A673 (cell line): ENCODE data around the gene CIC.

Experiments
- CTCF ChIP-seq: fragments of 300-800, 200-600 bp; sonication (generic); conservative IDR thresholded peaks from 2 replicates; pipeline ENCODE4 v1.5.1; 2017; ENCODE audit warnings: low read depth, mild to moderate bottlenecking, antibody characterized with exemption, low read length, moderate library complexity, mixed read lengths
- EZH2 ChIP-seq: fragments of 200-600 bp; sonication (generic); IDR thresholded peaks from 2 replicates; pipeline ENCODE4 v1.6.1; 2017; ENCODE audit warnings: borderline replicate concordance, low read depth, mild to moderate bottlenecking, mixed read lengths, antibody characterized with exemption, low read length; ENCODE audit not compliant: poor library complexity, severe bottlenecking

- no peak for TF ChIP-seq EZH2
- no peak for TF ChIP-seq CTCF
These were observed 6.1 kb downstream of the CIC start for GRCh38 chr19:42275103-42275502.
